HG02623 (cell line): ENCODE data around the gene CDH1.
A peak's percentile ranks its signal among the peaks of the same experiment; 100 is the strongest.
"Not testable (repeated sequence)": the region's sequence is repeated elsewhere in the genome, so short reads cannot be mapped to it uniquely, and the experiment has no call there.

ENCODE experiments used
- ATAC-seq: cut with Tn5 transposase; IDR thresholded peaks from one replicate; pipeline ENCODE4 v1.9.1; 2021; ENCODE audit warnings: moderate library complexity; ENCODE audit not compliant: unreplicated experiment

The CDH1 gene

DNA sequence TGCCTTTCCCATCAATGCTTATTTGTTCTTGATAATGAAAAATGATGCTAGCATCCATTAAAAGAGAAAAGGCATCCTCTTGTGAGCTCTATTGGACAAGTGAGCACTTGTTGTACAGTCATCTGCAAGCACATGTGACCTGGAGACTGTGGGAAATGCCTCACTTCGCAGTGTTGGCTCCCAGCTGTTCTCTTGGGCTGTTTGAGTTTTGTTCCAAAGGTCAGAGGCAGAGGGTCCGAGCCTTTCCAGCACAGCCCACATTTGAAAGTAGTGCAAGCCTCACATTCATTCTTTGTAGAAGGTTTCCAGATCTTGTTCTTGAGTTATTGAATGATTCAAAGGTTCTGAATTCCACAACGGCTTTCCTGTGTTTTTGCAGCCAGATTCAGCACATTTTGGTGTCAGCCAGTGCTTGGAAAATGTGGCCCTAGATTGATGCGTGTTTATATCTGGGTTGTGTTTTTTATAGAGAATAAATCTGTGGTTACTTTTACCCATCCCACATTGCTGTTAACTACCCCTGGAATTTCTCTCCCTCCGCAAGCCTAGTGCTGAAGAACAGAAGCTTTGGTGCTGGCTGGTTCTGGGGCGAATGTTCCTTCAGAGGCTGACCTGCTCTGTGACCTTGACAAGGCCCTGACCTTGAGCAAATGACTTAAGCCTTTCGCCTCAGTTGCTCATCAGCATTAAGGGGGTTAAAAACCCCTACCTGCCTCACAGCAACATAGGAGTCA is 49.8 kb downstream of the CDH1 start:
- ATAC-seq = no peak

DNA sequence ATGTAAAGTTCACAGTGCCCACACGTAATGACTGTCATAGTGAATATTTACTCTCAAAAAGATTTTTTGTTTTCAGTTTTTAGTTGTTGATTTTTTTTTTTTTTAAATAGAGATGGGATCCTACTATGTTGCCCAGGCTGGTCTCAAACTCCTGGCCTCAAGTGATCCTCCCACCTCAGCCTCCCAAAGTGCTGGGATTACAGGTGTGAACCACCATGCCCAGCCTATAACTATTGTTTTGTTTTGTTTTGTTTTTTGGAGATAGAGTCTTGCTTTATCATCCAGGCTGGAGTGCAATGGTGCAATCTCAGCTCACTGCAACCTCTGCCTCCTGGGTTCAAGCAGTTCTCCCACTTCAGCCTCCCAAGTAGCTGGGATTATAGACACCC is 50.3 kb downstream of the CDH1 start:
- not testable (repeated sequence) for ATAC-seq

DNA sequence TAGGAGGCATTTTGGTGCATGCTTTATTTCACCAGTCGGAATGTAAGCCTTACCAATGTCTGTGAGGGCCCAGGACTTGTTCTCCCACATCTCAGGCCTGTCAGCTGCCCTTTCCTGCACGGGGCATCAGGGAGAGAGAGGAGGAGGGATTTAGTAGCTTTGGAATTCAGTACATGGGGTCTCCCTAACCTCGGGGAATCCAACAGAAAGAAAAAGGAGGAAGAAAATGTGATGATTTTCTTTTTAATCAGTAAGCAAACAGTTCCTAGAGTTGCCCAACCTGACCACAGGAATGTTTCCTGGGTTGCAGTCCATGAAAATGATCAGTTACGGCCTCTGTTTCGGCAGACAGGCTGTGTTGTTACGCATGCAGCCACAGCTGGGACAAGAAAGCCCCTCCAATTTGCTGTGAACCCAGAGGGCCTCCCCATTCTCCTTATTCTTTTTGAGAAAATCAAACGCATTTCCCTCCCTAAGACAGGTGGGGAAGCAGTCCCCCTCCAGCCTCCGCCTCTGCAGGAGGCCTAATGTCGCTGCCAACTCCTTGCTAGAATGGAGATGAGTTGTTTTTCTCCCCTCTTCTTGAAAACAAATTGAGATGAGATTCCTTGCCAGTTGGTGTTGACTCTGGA is 53.2 kb downstream of the CDH1 start:
- no peak for ATAC-seq

DNA sequence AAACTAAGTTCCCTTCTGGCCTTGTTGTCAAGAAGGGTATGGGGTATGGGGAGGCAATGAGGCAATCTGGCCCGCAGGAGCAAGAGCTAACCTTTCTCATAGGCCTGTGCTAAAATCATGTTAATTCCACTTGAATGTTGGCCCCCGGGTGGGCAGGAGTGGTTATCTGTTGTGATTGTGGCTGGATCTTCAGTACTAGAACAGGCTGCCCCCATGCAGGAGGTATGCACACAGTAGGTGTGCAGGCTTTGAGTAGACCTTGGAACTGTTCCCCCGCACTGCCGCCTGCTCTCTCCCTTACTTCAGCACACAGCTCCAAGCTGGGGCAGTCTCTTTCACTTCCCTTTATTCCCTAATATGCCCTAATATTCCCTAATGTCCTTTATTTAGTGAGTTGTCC is 53.9 kb downstream of the CDH1 start:
- ATAC-seq = no peak

GRCh38 chr16:68792465-68793324 is 55.6 kb downstream of the CDH1 start:
- no peak for ATAC-seq

DNA sequence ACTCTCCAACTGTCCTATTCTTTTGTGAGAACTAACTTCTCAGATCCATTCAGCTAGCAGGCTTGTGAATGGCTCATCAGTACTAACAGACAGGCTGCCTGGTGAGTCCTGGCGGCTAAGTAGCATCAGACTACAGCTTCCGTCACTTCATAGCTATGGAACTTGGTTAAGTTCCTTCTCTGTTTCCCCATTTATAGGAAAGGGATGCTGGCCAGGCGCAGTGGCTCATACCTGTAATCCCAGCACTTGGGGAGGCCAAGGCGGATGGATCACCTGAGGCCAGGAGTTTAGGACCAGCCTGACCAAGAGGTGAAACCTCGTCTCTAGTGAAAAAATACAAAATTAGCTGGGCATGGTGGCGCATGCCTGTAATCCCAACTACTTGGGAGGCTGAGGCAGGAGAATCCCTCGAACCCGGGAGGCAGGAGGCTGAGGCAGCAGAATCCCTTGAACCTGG is 56.3 kb downstream of the CDH1 start:
- no peak for ATAC-seq

GRCh38 chr16:68798398-68798797 is 61.3 kb downstream of the CDH1 start:
- ATAC-seq = no peak

GRCh38 chr16:68800257-68800875 is 63.3 kb downstream of the CDH1 start:
- peak; percentile 50 for ATAC-seq

DNA sequence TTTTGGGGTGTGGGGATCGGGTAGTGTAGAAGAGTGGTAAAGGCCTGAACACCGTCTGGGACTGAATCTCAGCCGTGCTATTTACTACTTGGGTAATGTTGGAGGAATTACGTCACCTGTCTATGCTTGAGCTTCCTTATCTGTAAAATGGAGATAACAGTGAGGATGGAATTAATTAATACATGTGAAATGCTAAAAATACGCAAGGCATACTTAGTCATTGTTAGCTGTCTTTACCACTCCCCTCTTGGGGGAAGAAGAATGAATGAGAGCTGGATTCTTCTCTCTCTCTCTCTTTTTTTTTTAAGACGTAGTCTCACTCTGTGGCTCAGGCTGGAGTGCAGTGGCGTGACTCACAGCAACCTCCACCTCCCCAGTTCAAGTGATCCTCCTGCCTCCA is 65.1 kb downstream of the CDH1 start:
- ATAC-seq = no peak

- no peak for ATAC-seq
Observed at GRCh38 chr16:68806422-68806821, 69.3 kb downstream of the CDH1 start.

GRCh38 chr16:68806981-68807380 is 69.9 kb downstream of the CDH1 start:
- no peak for ATAC-seq

GRCh38 chr16:68814516-68814915 is 77.4 kb downstream of the CDH1 start:
- no peak for ATAC-seq

GRCh38 chr16:68823401-68824135 is 86.5 kb downstream of the CDH1 start:
- ATAC-seq = no peak

DNA sequence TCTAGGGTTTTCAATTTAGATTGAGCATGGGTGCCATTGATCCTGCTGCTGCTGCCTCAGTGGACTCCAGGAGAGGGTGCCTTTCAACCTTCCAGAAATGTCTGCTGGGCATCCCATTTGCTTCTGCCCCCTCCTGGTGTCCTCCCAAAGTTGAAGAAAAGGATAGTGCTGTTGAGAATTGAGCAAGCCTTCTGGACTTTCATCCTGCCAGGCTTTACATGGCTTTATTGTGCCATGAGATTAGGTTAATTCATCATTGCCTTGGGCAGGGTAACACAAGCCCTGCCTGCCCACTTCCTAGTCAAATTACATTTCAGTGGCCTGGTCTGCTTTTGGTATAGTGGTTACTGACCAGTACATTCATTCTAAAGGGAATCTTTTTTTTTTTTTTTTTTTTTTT is 88.3 kb downstream of the CDH1 start:
- no peak for ATAC-seq

GRCh38 chr16:68826652-68827051 is 89.6 kb downstream of the CDH1 start:
- ATAC-seq = no peak

GRCh38 chr16:68833251-68833650 is 96.2 kb downstream of the CDH1 start:
- ATAC-seq = no peak

GRCh38 chr16:68834550-68834949 is 97.5 kb downstream of the CDH1 start:
- ATAC-seq = no peak

DNA sequence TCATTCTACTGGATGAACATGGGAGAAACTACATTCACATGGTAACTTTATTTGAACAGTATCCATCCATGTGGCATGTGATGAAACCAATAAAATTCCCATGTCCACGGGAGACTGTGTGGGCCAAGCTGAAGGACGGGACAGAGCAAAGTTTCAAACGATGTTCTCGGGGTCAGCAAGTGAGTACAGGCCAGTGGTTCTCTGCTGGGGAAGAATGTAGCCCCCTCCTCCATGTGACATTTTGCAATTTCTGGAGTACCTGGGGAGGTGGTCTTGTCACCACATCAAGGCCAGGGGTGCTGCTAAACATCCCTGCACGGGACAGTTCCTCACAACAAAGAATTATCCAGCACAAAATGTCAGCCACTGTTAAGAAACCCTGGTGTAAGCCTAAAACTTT is 98.9 kb downstream of the CDH1 start:
- no peak for ATAC-seq

DNA sequence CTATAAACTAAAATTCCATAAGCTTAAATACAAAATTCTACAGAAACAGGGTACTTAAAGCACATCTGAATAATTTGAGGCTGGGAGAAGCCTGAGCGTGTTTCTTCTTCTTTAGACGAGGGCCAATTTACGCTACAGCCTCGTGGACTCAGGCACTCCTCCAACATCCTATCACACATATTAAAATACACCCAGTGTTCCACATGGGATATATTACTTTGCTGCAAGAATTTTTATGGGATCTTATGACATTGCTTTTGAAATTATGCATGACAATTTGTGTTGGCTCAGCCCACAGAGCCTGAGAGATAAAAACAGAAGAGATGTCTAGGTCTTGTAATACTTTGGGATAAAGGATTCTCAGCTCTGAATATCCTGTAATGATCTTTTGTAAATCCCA is 102.7 kb downstream of the CDH1 start:
- ATAC-seq = no peak

- not testable (repeated sequence) for ATAC-seq
Observed at GRCh38 chr16:68842964-68843481, 105.9 kb downstream of the CDH1 start.
